Panc1 (cell line): Measurements from ENCODE around the gene PRKG1.

Experiments
- POLR2AphosphoS5 ChIP-seq: IDR thresholded peaks from 2 replicates; pipeline ENCODE4 v1.6.1; 2012; ENCODE audit warnings: mild to moderate bottlenecking, low read depth, low read length, moderate library complexity
- TF ChIP-seq, protein P1 (sequence below): fragments of 450-650 bp; IDR thresholded peaks from 2 replicates; pipeline ENCODE4 v1.5.1; 2017; ENCODE audit warnings: mild to moderate bottlenecking

DNA sequence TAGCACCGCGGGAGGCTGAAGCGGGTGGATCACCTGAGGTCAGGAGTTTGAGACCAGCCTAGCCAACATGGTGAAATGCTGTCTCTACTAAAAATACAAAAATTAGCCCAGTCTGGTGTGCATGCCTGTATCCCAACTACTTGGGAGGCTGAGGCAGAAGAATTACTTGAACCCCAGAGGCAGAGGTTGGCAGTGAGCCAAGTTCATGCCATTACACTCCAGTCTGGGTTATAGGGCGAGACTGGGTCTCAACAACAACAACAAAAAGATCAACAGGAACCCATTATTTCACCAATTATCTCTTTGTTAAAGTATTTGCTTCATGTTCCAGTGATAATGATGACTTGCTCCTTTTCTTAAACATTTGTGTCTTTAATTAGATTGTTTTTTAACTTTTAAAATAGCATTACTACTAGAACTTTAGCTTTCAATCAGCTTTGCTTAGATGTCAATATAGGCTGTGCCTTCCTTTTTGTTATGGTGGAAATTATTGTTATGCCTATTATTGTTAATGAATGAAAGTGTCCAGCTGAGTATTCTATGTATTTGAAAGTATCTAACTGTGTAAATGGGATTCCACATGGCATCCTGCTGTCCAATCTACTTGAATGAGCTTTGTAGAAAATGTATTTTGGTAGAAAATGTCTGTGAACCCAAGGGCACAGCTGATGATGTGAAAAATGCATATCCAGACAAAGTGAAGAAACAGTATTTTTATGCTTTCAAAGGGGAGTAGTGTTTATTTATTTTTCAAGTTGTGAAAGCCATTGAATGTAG lies 686.8 kb downstream of the PRKG1 start:
- TF ChIP-seq, protein P1, sequence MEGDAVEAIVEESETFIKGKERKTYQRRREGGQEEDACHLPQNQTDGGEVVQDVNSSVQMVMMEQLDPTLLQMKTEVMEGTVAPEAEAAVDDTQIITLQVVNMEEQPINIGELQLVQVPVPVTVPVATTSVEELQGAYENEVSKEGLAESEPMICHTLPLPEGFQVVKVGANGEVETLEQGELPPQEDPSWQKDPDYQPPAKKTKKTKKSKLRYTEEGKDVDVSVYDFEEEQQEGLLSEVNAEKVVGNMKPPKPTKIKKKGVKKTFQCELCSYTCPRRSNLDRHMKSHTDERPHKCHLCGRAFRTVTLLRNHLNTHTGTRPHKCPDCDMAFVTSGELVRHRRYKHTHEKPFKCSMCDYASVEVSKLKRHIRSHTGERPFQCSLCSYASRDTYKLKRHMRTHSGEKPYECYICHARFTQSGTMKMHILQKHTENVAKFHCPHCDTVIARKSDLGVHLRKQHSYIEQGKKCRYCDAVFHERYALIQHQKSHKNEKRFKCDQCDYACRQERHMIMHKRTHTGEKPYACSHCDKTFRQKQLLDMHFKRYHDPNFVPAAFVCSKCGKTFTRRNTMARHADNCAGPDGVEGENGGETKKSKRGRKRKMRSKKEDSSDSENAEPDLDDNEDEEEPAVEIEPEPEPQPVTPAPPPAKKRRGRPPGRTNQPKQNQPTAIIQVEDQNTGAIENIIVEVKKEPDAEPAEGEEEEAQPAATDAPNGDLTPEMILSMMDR: no peak
- TF ChIP-seq POLR2AphosphoS5: no peak
